NCI-H2196 (cell line): ENCODE data around the gene RAB9B.

Experiments
- DNase-seq: peaks from one replicate; lab custom pipeline; 2025; ENCODE audit not compliant: unreplicated experiment; lab: John Stamatoyannopoulos, UW

Gene RAB9B

GRCh38 chrX:103773445-103773844 is 58.6 kb downstream of the RAB9B start:
- DNase-seq, result no peak
